GM21825 (cell line): ENCODE data around the gene DOP1B.
"Not testable (repeated sequence)": the region's sequence is repeated elsewhere in the genome, so short reads cannot be mapped to it uniquely, and the experiment has no call there.

Experiments
- ATAC-seq: cut with Tn5 transposase; IDR thresholded peaks from one replicate; pipeline ENCODE4 v1.9.1; 2021; ENCODE audit warnings: mild to moderate bottlenecking, moderate library complexity; ENCODE audit not compliant: unreplicated experiment

The DOP1B gene, protein sequence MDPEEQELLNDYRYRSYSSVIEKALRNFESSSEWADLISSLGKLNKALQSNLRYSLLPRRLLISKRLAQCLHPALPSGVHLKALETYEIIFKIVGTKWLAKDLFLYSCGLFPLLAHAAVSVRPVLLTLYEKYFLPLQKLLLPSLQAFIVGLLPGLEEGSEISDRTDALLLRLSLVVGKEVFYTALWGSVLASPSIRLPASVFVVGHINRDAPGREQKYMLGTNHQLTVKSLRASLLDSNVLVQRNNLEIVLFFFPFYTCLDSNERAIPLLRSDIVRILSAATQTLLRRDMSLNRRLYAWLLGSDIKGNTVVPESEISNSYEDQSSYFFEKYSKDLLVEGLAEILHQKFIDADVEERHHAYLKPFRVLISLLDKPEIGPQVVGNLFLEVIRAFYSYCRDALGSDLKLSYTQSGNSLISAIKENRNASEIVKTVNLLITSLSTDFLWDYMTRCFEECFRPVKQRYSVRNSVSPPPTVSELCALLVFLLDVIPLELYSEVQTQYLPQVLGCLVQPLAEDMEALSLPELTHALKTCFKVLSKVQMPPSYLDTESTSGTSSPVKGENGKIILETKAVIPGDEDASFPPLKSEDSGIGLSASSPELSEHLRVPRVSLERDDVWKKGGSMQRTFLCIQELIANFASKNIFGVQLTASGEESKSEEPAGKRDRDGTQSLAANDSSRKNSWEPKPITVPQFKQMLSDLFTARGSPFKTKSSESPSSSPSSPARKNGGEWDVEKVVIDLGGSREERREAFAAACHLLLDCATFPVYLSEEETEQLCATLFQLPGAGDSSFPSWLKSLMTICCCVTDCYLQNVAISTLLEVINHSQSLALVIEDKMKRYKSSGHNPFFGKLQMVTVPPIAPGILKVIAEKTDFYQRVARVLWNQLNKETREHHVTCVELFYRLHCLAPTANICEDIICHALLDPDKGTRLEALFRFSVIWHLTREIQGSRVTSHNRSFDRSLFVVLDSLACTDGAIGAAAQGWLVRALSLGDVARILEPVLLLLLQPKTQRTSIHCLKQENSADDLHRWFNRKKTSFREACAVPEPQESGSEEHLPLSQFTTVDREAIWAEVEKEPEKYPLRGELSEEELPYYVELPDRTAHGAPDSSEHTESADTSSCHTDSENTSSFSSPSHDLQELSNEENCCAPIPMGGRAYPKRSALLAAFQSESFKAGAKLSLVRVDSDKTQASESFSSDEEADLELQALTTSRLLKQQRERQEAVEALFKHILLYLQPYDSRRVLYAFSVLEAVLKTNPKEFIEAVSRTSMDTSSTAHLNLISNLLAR (N-terminal part only)

DNA sequence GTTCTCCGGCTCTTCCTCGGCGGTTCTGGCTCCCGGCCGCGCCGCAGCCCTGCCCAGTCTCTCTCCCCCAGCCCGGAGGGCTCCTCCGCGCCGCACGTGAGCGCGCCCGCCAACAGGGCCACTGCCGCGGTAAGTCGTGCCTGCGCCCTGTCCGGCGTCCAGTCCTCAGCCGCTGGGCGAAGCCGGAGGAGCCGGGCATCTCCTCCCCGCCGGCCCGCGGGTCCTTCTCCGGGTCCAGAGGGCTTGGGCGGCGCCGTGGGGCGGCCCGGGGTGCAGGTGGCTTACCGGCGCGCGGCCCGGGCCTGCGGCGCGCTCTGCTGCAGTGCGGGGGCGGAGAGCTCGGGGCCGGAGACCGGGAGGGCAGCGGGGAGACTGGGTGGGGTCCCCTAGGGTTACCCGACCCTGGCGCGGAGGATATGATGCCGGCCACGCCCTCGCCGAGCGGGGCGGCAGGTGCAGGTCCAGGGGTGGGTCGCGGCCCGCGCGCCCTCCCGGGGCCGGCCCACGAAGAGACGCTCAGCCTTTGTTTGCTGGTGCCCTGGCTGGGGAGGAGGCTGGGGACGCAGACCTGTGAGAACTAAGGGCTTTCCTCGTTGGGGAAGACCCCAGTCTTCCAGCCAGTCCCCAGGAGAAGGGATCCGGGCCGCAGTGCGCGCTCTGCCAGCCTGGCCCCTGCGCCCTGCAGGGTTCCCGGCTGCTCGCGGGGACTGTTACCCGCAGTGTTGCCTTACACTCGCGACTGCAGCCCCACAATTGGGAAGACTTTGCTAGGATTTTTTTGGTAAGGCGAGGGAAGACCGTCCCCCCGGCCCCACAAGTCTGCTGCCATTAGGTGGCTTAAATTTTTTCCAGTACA, at the start of gene DOP1B:
DOP1B (plus strand) TSS at position 10 of the 856 bp plus-strand sequence. CDS start 7,910 bp downstream, outside the sequence.
- peak; percentile 19 for ATAC-seq

DNA sequence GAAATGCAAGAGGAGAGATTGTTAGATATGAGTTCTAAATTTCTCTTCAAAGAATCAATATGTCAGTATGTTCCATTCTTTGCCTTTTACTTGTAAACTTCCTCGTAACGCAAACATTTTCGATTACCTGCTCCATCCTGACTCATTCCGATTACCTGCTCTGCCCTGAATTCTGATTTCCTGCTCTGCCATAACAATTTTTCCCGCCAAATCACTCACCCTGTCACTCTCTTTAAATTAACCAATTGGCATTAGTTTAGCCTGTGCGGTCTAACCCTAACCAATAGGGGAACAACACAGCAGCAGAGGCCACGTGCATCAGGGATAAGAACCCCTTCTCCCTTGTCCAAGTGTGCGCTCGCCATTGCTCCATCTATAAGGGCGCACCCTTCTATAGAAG, 46.8 kb upstream of the DOP1B start:
- ATAC-seq, result no peak

DNA sequence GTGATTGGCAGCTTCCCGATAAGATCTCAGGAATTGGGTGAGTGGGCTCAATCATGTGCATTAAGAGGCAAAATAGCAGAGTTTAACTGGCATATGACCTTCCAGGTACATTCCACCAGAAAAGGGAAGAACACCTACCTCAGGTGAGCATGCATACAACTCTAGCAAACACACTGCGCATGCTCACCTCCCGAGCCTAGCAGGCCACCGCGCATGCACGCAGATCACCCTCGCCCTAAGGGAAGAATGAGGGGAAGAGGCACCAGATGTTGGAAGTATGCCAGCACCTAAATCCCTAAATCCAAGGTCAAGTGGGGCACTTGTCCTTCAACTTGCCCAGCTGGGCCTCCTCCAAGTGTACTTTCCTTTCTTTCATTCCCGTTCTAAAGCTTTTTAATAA, 45.4 kb upstream of the DOP1B start:
- no peak for ATAC-seq

DNA sequence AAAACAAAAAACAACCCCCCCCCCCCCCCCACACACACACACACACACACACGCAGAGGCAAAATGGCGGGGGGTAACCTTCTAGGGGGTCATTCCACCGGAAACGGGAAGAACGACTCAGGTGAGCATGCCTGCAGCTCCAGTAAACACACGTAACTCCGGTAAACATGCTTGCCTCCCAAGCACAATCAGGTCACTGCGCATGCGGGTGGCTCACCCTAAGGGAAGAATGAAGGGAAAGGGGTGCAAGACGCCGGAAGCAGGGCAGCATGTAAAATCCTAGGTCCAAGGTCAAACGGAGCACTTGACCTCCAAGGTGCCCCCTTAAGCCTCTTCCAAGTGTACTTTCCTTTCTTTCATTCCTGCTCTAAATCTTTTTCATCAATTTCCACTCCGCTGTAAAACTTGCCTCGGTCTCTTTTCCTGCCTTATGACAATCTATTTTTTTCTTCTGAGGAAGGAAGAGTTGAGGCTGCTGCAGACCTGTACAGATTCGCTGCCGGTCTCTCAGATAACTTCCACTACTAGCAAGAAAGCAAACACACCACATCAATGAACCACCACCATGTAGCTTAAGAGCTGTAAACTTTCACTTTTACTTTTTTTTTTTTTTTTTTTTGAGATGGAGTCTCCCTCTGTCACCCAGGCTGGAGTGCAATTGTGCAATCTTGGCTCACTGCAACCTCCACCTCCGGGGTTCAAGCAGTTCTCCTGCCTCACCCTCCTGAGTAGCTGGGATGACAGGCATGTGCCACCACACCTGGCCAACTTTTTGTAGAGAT, 42.8 kb upstream of the DOP1B start:
- ATAC-seq, result no peak

DNA sequence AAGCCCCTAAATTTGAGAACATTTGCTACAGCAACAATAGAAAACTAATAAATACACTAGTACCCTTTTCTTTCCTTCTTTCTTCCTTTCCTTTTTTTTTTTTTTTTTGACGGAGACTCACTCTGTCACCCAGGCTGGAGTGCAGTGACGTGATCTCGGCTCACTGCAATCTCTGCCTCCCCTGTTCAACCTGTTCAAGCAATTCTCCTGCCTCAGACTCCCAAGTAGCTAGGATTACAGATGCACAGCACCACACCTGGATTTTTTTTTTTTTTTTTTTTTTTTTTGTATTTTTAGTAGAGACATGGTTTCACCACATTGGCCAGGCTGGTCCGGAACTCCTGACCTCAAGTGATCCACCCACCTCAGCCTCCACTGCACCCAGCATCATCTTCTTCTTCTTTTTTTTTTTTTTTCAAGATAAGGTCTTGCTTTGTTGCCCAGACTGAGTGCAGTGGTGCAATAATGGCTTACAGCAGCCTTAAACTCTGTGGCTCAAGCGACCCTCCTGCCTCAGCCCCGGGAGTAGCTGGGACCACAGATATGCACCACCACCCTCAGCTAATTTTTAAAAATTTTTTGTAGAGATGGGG, 41.4 kb upstream of the DOP1B start:
- ATAC-seq, result no peak

DNA sequence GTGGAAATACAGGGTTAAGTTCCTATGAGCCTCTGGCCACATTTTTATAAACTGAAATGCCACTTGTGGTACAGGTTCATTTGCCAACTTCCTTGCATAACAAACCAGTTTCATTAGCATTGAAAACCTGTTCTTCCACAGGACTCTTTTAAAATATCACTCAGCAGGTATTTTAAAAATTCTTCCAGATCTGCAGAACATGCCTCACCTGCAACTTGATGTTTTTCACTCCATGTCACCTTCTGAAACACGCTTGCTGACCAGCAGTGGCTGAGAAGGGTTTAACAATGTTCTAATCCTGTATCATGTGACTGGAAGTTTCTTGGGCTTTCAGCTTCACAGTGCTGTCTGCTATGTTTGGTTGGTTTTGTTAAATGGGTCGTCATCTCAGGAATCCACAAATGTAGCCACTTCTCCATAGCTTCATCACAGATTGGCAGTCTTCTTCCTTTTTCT, 39.3 kb upstream of the DOP1B start:
- ATAC-seq, result no peak

DNA sequence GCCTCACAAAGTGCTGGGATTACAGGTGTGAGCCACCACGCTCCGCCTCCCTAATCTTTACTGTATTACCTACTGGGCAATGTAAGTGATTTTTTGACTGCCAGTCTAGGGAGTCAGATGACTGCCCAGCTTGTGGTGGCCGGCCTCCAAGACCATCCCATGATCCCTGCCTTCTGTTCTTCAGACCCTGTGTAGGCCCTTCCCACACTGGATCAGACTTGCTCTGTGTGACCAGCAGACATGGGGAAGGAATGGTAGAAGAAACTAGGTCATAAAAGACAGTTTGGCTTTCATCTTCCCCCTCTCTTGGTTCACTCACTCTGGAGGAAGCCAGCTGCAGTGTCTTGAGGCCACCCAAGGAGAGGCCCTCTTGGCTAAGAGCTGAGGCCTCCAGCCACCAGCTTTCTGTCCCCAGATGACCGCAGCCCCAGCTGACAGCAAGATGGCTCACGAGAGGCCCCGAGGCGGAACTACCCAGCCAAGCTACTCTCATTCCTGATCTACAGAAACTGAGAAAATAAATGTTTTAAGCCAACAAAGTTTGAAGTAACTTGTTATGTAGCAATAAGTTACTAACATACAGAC, 36.2 kb upstream of the DOP1B start:
- ATAC-seq, result no peak

DNA sequence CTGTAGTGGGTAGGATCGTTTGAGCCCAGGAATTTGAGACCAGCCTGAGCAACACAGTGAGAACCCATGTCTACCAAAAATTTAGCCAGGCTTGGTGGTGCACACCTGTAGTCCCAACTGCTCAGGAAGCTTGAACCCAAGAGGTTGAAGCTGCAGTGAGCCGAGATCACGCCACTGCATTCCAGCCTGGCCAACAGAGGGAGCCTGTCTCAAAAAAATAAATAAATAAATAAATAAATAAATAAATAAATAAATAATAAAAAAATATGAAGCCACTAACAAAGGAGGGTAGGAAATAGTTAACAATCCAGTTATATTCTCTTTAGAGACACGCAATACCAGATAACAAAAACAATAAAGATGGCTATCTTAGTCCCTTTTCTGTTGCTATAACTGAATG, 33.6 kb upstream of the DOP1B start:
- no peak for ATAC-seq

DNA sequence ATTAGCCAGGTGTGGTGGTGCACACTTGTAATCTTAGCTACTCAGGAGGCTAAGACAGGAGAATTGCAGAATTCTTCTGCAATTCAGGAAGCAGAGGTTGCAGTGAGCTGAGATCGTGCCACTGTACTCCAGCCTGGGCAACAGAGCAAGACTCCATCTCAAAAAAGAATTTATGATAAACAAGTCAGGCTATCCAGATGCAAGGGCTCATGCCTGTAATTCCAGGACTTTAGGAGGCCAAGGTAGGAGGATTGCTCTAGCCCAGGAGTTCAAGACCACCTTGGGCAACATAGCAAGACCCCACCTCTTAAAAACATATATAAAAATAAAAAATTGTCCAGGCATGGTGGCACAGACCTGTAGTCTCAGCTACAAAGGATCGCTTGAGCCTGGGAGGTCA, 32.2 kb upstream of the DOP1B start:
- ATAC-seq, result no peak

DNA sequence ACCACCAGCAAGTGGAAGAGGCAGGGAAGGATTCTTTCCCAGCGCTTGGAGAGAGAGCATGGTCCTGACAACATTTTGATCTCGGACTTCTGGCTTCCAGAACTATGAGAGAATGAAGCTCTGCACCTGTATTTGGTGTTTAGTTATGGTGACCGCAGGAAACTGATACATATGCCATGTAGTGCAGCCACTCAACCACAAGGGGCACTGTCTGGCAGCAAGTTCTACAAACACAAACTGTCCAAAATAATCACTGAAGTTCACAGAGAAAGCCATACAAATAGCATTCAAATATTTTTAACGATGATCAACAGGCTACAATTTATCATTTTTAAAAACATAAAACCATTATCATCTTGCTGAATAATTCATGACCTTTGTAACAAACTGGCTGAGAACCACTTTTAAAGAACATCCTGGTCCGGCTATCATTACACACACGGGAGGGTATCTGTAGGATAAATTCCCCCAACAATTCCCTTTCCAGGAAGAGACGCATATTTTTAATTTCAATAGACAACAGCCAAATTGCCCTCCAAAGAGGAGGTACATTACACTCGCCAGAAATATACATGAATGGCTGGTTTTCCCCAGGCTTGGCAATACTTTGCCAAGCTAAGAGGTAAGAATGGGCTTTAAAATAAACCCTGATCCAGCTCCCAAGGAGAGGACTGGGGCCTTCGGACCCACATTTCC, 31.0 kb upstream of the DOP1B start:
- no peak for ATAC-seq

DNA sequence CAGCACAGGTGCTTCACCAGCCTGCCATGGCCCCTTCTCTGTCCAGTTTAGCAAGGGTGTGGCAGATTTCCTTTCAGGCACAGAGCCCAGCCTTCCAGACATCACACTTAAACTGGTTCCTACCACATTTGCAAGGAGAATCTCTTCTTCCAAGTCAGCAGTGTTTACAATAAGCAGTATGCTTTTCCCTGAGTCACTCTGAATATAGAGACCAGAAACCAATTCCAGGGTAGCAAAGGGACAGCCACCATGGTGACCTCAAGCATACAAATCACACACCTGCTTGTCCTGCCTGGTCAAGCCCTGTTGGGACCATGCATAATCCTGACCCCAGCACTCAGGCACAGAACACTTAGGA, 30.4 kb upstream of the DOP1B start:
- ATAC-seq, result no peak

DNA sequence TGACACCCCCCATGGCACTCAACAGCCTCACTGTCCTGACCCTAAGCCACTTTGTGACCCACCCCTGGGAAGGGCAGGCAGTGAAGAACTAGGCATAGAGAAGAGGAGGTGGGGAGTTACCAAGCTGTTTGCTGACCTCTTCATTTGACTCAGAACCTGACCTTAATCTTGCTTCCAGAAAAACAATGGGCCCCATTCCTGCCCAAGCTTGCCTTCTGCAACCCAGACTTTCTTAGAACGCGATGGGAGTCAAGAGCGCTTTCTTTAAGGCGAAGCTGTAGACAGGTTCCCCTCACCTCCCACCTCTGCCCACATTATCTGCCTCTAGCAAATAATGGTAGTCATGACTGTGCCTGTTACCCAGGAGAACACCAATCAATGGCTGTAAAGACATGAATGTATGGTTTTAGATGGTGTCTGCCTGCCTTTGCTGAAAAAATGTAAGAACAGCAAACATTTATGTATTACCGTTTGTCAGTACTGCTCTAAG, 30.0 kb upstream of the DOP1B start:
- ATAC-seq, result no peak

DNA sequence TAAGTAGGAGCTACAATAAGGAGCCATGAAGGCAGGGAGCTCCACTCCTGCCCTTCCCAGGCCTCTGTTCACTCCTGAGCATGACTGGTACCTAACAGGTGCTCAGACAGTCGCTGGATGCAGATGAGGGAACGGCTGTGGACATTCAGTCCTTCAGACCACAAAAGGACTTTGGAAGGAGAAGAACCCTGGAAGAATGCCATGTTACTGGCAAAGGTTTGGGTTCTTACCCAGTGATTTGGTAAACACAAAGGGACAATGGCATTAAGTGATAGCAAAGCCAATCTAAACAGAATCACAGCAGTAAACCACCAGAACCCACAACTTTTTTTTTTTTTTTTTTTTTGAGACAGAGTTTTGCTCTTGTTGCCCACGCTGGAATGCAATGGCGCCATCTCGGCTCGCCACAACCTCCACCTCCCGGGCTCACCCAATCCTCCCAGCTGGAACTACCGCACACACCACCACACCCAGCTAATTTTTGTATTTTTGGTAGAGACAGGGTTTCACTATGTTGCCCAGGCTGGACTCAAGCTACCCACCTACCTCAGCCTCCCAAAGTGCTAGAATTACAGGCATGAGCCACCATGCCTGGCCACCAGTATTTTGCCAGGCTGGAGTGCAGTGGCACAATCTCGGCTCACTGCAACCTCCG, 29.2 kb upstream of the DOP1B start:
- ATAC-seq, result no peak

DNA sequence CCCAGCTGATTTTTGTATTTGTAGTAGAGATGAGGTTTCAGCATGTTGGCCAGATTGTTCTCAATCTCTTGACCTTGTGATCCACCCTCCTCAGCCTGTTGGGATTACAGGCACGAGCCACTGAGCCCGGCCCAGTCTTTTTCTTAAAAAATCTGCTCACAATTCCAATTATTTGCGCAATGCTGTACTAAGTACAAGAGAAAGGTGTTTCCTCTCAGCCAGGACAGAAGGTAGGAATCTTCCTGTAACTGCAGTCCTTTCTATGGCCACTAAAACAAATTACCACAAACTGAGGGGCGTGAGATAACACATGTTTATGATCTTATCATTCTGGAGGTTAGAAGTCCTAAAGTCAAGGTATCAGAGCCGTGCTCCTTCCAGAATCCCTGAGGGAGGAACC, 28.6 kb upstream of the DOP1B start:
- ATAC-seq, result no peak

DNA sequence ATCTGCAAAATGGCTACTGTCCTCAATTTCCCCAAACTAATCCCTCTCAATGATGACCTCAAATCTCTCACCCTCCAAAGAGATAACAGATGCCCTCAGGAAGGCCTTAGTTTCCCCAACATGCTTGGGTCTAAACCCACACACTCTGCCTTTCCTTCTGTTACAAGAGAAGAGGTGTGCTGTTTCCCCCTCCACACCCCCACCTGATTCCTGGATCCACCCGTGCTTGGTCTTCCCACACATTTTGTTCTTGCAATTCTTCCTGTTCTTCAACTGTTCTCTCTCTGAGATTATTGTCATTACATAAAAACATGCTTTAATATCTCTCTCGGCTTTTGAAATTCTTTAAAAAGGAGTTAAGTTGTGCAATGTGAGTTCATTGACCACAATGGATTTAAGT, 27.4 kb upstream of the DOP1B start:
- ATAC-seq, result no peak

DNA sequence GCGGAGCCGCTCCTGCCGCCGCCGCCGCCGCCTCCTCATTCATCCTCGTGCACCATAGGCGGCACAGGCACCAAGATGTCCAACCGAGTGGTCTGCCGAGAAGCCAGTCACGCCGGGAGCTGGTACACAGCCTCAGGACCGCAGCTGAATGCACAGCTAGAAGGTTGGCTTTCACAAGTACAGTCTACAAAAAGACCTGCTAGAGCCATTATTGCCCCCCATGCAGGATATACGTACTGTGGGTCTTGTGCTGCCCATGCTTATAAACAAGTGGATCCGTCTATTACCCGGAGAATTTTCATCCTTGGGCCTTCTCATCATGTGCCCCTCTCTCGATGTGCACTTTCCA, 26.2 kb upstream of the DOP1B start:
- ATAC-seq, result not testable (repeated sequence)

DNA sequence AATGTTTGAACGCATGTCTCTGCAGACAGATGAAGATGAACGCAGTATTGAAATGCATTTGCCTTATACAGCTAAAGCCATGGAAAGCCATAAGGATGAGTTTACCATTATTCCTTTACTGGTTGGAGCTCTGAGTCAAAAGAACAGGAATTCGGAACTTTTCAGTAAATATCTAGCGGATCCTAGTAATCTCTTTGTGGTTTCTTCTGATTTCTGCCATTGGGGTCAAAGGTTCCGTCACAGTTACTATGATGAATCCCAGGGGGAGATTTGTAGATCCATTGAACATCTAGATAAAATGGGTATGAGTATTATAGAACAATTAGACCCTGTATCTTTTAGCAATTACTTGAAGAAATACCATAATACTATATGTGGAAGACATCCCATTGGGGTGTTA, 25.8 kb upstream of the DOP1B start:
- ATAC-seq, result not testable (repeated sequence)

DNA sequence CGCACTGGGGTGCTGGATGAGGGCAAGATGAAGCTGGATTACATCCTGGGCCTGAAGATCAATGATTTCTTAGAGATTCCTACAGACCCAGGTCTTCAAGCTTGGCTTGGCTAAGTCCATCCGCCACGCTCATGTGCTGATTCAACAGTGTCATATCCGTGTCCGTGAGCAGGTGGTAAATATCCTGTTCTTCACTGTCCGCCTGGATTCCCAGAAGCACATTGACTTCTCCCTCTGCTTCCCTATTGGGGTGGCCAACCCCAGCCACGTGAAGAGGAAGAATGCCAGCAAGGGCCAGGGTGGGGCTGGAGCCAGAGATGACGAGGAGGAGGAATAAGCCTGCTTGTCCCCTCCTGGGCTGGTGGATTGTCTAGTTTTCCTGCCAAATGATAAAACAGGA, 23.9 kb upstream of the DOP1B start:
- no peak for ATAC-seq
